Measurements from ENCODE around the gene OPRM1. TPM values are rescaled to one million over a fixed set of nuclear protein-coding genes. Genes with fewer than 3 reads are reported as not detected.
A peak's percentile ranks its signal among the peaks of the same experiment; 100 is the strongest.

The OPRM1 gene
- total RNA-seq, 2 donors from 2014 or later, result not detected

DNA sequence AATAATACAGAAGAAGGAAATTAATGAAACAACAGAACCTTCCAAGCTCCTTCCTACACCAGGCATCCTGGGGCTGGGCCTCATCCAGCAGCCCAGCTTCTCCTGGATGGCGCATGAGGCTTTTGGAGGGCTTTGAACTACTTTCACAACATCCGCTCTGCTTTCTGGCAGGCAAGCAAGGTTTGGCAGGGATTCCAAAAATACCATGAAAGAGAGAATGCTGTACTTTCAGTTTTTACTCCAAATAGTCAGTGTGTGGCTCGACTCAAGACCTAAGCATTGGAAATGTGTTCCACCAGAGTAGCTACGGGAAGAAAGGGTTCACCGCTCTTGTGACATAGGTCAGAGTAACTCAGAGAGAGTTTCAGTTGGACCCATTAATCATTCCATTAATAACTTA lies 125.4 kb downstream of the OPRM1 start:
- H3K36me3 ChIP-seq, result no peaks in the 10 kb centered on the region
- ATAC-seq (ENCODE audit: insufficient number of reproducible peaks, low FRiP score, low read depth) (peak; percentile 60), DNase-seq (ENCODE audit: low spot score) (no peak)
- TF ChIP-seq, protein P1, sequence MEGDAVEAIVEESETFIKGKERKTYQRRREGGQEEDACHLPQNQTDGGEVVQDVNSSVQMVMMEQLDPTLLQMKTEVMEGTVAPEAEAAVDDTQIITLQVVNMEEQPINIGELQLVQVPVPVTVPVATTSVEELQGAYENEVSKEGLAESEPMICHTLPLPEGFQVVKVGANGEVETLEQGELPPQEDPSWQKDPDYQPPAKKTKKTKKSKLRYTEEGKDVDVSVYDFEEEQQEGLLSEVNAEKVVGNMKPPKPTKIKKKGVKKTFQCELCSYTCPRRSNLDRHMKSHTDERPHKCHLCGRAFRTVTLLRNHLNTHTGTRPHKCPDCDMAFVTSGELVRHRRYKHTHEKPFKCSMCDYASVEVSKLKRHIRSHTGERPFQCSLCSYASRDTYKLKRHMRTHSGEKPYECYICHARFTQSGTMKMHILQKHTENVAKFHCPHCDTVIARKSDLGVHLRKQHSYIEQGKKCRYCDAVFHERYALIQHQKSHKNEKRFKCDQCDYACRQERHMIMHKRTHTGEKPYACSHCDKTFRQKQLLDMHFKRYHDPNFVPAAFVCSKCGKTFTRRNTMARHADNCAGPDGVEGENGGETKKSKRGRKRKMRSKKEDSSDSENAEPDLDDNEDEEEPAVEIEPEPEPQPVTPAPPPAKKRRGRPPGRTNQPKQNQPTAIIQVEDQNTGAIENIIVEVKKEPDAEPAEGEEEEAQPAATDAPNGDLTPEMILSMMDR (IDR thresholded peaks at IDR 0.05), result no peak
- H3K27ac ChIP-seq, result peak overlapping the region; percentile 36 to 62
- peak overlapping the region; percentile 52 for H3K4me3 ChIP-seq
- no peaks in the 10 kb centered on the region for H3K27me3 ChIP-seq (replicated peaks; ENCODE audit: insufficient read depth)
- peaks cover 8 to 18% of the 10 kb centered on the region in 2 donors for H3K4me1 ChIP-seq (ENCODE audit: control insufficient read depth in 1 of 2, low read depth in 2 of 2)
- H3K9me3 ChIP-seq, result no peaks in the 10 kb centered on the region

DNA sequence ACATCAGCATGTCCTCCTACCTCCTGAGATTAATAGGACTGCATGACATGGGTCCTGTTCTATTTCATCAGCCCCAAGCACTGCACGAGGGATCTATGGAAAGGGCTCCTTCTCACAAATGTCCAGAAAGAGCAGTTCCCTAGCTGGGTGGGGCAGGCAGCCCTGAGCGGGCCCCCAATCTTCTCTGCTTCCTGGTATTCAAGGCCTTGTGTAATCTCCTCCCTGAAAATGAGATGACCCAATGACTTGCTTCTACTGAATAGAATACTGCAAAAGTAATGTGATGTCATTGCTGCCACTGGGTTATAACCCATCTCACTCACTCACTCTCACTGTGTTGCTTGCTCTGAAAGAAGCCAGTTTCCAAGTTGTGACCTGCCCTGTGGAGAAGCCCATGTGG lies 126.4 kb downstream of the OPRM1 start:
- H3K9me3 ChIP-seq, result no peaks in the 10 kb centered on the region

DNA sequence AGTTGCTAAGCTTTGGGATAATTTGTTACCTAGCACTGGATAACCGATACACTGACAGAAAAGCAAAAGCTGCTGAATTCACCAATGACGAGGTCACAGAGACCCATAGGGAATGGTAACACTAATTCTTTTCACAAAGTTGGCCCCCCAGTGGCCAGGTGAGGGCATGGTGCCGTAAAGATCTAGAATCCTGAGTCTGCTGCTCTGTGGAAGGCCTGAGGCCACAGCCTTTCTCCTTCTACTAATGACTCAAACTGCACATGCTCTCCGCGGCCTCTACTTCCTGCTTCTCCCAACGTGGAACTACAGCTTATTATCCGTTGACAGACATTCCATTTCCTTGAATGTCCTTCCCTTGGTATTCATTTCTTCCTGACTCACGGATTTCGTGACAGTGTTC lies 127.1 kb downstream of the OPRM1 start:
- H3K4me1 ChIP-seq (ENCODE audit: control insufficient read depth in 1 of 2, low read depth in 2 of 2), result peaks cover 12 to 18% of the 10 kb centered on the region in 2 donors
- ATAC-seq (ENCODE audit: insufficient number of reproducible peaks, low FRiP score, low read depth), result no peak
- H3K27me3 ChIP-seq (replicated peaks; ENCODE audit: insufficient read depth), result no peaks in the 10 kb centered on the region
- no peak overlapping the region for H3K27ac ChIP-seq
- no peak overlapping the region for H3K4me3 ChIP-seq
- no peaks in the 10 kb centered on the region for H3K9me3 ChIP-seq
- TF ChIP-seq, protein P1 (IDR thresholded peaks at IDR 0.05), result no peak
- H3K36me3 ChIP-seq, result no peaks in the 10 kb centered on the region
- no peak for DNase-seq (ENCODE audit: low spot score)

More for the DNA sequence above, 126.4 kb downstream of the OPRM1 start:
- ATAC-seq (ENCODE audit: insufficient number of reproducible peaks, low FRiP score, low read depth) (no peak), DNase-seq (ENCODE audit: low spot score) (no peak)
- Histone ChIP-seq H3K27me3 (replicated peaks; ENCODE audit: insufficient read depth) (no peaks in the 10 kb centered on the region), H3K27ac (no peak overlapping the region), H3K4me1 (ENCODE audit: control insufficient read depth in 1 of 2, low read depth in 2 of 2) (peaks cover 12 to 18% of the 10 kb centered on the region in 2 donors), H3K4me3 (no peak overlapping the region), H3K36me3 (no peaks in the 10 kb centered on the region)
- TF ChIP-seq, protein P1 (IDR thresholded peaks at IDR 0.05), result no peak

DNA sequence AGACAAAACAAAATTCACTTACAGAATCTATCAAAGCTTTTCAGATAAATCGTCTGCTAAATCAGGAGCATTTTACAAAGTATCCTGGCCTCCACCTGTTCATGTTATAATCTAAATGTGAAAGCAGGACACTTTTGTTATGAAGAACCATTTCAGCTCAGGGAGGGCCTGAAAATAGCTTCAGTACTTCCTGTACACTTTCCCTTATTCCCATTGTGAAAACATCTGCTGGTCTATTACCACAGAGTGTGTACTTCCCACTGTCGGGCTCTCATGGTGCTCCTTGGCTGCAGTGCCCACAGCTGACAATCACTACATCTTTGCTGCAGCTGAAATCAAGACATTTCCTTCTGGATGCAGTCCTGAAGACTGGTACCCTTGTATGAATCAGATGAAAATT lies 128.1 kb downstream of the OPRM1 start:
- Histone ChIP-seq H3K36me3 (no peaks in the 10 kb centered on the region), H3K4me3 (no peak overlapping the region), H3K27me3 (replicated peaks; ENCODE audit: insufficient read depth) (no peaks in the 10 kb centered on the region), H3K4me1 (ENCODE audit: control insufficient read depth in 1 of 2, low read depth in 2 of 2) (peaks cover 12 to 18% of the 10 kb centered on the region in 2 donors), H3K9me3 (no peaks in the 10 kb centered on the region), H3K27ac (no peak overlapping the region)
- TF ChIP-seq, protein P1 (IDR thresholded peaks at IDR 0.05), result no peak
- DNase-seq (ENCODE audit: low spot score), result no peak
- ATAC-seq (ENCODE audit: insufficient number of reproducible peaks, low FRiP score, low read depth), result no peak

DNA sequence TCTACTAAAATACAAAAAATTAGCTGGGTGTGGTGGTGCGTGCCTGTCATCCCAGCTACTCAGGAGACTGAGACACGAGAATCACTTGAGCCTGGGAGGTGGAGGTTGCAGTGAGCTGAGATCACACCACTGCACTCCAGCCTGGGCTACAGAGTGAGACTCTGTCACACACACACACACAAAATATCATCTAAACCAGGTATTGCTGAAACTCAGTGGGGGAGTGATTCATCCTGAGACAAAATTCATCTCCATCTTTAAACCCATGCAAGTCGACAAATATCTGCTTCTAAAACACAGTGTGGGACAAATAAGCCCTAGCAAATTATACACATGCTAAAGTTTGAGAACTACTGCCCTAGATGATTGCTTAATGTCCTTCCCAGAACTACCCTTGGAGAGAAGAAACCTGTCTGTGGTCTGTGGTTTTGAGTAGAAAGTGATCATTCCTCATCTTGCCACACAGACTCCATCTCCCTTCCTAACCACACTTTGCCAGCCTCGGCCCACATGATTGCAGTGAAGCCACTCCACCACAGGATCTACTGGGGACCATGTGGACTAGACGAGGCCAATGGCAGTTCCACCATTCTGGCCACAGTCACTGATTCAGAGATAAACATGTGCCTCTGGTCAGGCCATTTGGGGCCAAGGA lies 130.3 kb downstream of the OPRM1 start:
- ATAC-seq (ENCODE audit: insufficient number of reproducible peaks, low FRiP score, low read depth) (no peak), DNase-seq (ENCODE audit: low spot score) (no peak)
- TF ChIP-seq, protein P1 (IDR thresholded peaks at IDR 0.05), result no peak
- Histone ChIP-seq H3K36me3 (no peaks in the 10 kb centered on the region), H3K9me3 (no peaks in the 10 kb centered on the region), H3K27ac (no peak overlapping the region), H3K4me3 (no peak overlapping the region), H3K27me3 (replicated peaks; ENCODE audit: insufficient read depth) (no peaks in the 10 kb centered on the region), H3K4me1 (ENCODE audit: control insufficient read depth in 1 of 2, low read depth in 2 of 2) (peaks cover 8 to 15% of the 10 kb centered on the region in 2 donors)

Data from thoracic aorta (tissue), 2 donors.